Heart right ventricle (tissue), 16 donors: ENCODE data around the gene TUBA8. TPM values are rescaled to one million over a fixed set of nuclear protein-coding genes. Genes with fewer than 3 reads are reported as not detected.
A peak's percentile ranks its signal among the peaks of the same experiment; 100 is the strongest.

Experiments
- ATAC-seq, 8 donors: fragments of 200-7000 bp; cut with Tn5 transposase; one replicate each; pipeline ENCODE4 v1.9.1; 2020; ENCODE audit warnings: mild to moderate bottlenecking in 8 of 8, moderate library complexity in 8 of 8, moderate number of reproducible peaks in 1 of 8
- DNase-seq, 2 donors: peaks; one replicate each; pipeline ENCODE4 v3.0.0-alpha.2; 2020
- H3K27ac ChIP-seq, 10 donors: fragments of 200-600 bp; sonication (generic) in 2 of 10; one replicate each; pipeline versions ENCODE4 v1.5.0 to v1.8.0; 2020 to 2022; ENCODE audit warnings: mild to moderate bottlenecking in 3 of 10
- H3K27me3 ChIP-seq, 7 donors: fragments of 200-600 bp; one replicate each; pipeline ENCODE4 v1.8.0; 2021 to 2022; ENCODE audit warnings: mild to moderate bottlenecking in 2 of 7
- H3K36me3 ChIP-seq, 9 donors: fragments of 200-600 bp; sonication (generic) in 1 of 9; one replicate each; pipeline versions ENCODE4 v1.5.0 to v1.8.0; 2020 to 2022; ENCODE audit warnings: mild to moderate bottlenecking in 2 of 9
- H3K4me1 ChIP-seq, 9 donors: fragments of 200-600 bp; sonication (generic) in 1 of 9; one replicate each; pipeline versions ENCODE4 v1.5.0 to v1.8.0; 2020 to 2022; ENCODE audit warnings: mild to moderate bottlenecking in 4 of 9
- H3K4me3 ChIP-seq, 10 donors: fragments of 200-600 bp; sonication (generic) in 2 of 10; one replicate each; pipeline versions ENCODE4 v1.5.0 to v1.8.0; 2020 to 2022; ENCODE audit warnings: mild to moderate bottlenecking in 7 of 10, moderate library complexity in 2 of 10
- H3K9me3 ChIP-seq, 11 donors: fragments of 200-600 bp in 10 of 11; sonication (generic) in 2 of 11; one replicate each; pipeline versions ENCODE4 v1.5.0 to v1.8.0; 2013 to 2022; ENCODE audit warnings: mild to moderate bottlenecking in 2 of 11, control low read depth in 1 of 11, moderate library complexity in 1 of 11
- WGBS, 2 donors: extraction: QIAGEN DNeasy Blood & Tissue Kit; methylation state at CpG; one replicate each; pipeline ENCODE4 v1.1.7; 2013; ENCODE audit warnings: inconsistent platforms in 1 of 2; 5-methylcytosine and 5-hydroxymethylcytosine counted together
- intact Hi-C, 10 donors: fragments of 100-400 bp; cut with DNase I; formaldehyde crosslinking; loops; one replicate each; pipeline versions ENCODE4 v1.11.1 to v1.14.2; 2022
- polyA plus RNA-seq, 2 donors: library from polyadenylated mRNA; stranded (reverse); fragments of 200-250 nt; gene quantifications; one replicate each; pipeline ENCODE4 v1.2.3, GENCODE V29; 2013
- total RNA-seq, 10 donors: library from RNA; stranded (reverse); fragmentation: NEBNext Ultra II Directional in 3 of 10; extraction: Animal tissue kit (Norgen Biotek cat#: 25700) in 3 of 10; gene quantifications; one replicate each; pipeline versions ENCODE4 v1.2.1 to v1.2.4, GENCODE V29; 2021 to 2023
- TF ChIP-seq, protein P1 (sequence below), 9 donors: fragments of 200-600 bp; sonication (generic) in 2 of 9; IDR thresholded peaks; one replicate each; pipeline versions ENCODE4 v1.5.0 to v1.8.0; 2021 to 2022; ENCODE audit warnings: antibody characterized with exemption in 9 of 9, mild to moderate bottlenecking in 5 of 9, moderate library complexity in 1 of 9
- donor health status: Arrhythmogenic right ventricular cardiomyopathy.
- donor health status: ischemic (EF 13 %, LVEDD 7.1; RV severe dilation, severe dysfunction).
- donor health status: healthy with polysubstance abuse.
- donor health status: DM: no; HTN: yes; CAD: no.
- donor health status: DM: no; HTN: no; CAD: no.
- donor health status: ischemic (EF 25% LVEDD 6.9; RV normal size, moderate dysfunction).
- donor health status: ischemic (EF 25% LVEDD 5.7; RV mildly dilated, moderate dysfunction).
- donor health status: healthy.
- donor health status: DM: yes; HTN: yes; CAD: no.
- donor health status: Ischemic cardiomyopathy.
- donor health status: ischemic (EF 35%, LVEDD 5.7; RV mildly dilated, moderate dysfunction).
- donor health status: nonischemic (EF 11% LVEDD 7.7; RV severe dilation, severe dysfunction).
- donor health status: DM: yes; HTN: yes; CAD: no.
- donor health status: PGD.
- donor health status: ischemic (EF 29% LVEDD 5.4; RV normal size, mild dysfunction).
- donor health status: nonischemic (EF 23%, LVEDD 6.1; RV moderate dilation, normal function).

The TUBA8 gene
- total and polyA plus RNA-seq, 12 donors, result 44.9 to 183 (median 109) TPM

- Histone ChIP-seq H3K4me3 (no peak overlapping the region), H3K4me1 (peaks cover 0 to 18% (median 14%) of the 10 kb centered on the region in 9 donors), H3K9me3 (no peaks in the 10 kb centered on the region), H3K27me3 (no peaks in the 10 kb centered on the region), H3K27ac (no peak overlapping the region), H3K36me3 (peaks cover 4 to 83% (median 45%) of the 10 kb centered on the region in 9 donors)
- TF ChIP-seq, protein P1, sequence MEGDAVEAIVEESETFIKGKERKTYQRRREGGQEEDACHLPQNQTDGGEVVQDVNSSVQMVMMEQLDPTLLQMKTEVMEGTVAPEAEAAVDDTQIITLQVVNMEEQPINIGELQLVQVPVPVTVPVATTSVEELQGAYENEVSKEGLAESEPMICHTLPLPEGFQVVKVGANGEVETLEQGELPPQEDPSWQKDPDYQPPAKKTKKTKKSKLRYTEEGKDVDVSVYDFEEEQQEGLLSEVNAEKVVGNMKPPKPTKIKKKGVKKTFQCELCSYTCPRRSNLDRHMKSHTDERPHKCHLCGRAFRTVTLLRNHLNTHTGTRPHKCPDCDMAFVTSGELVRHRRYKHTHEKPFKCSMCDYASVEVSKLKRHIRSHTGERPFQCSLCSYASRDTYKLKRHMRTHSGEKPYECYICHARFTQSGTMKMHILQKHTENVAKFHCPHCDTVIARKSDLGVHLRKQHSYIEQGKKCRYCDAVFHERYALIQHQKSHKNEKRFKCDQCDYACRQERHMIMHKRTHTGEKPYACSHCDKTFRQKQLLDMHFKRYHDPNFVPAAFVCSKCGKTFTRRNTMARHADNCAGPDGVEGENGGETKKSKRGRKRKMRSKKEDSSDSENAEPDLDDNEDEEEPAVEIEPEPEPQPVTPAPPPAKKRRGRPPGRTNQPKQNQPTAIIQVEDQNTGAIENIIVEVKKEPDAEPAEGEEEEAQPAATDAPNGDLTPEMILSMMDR (IDR thresholded peaks at IDR 0.05), result no peak
- no peak for DNase-seq
- WGBS, 2 donors, result 72 to 74% methylated on average over 2 of the region's 2 CpGs
- no peak for ATAC-seq
- intact Hi-C loops, result loop anchor here in 1 of 10 donors (10.0 kb wide), 1 partner anchor 328 kb away; no protein-coding TSS in a partner anchor
These were observed 28.1 kb upstream of the TUBA8 start for GRCh38 chr22:18082467-18082866.

DNA sequence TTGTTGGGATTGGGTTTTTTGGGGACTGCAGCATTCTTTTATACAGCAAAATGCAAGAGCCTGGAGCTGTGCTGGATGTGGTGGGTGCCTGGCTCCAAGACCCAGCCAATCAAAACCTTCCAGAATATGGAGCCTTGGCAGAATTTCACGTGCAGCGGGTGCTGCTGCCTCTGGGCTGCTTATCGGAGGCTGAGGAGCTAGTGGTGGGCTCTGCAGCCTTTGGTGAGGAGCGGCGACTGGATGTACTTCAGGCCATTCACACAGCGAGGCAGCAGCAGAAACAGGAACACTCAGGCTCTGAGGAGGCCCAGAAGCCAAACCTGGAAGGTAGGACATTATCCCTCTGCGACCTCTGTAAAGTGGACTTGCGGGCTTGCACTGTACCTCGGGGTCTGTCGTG is 27.2 kb upstream of the TUBA8 start:
- ATAC-seq (no peak), DNase-seq (no peak)
- Histone ChIP-seq H3K4me1 (peaks cover 0 to 17% (median 11%) of the 10 kb centered on the region in 9 donors), H3K4me3 (no peak overlapping the region), H3K36me3 (peaks cover 7 to 92% (median 55%) of the 10 kb centered on the region in 9 donors), H3K9me3 (no peaks in the 10 kb centered on the region), H3K27ac (no peak overlapping the region), H3K27me3 (no peaks in the 10 kb centered on the region)
- TF ChIP-seq, protein P1 (IDR thresholded peaks at IDR 0.05), result no peak
- intact Hi-C loops, result loop anchor here in 1 of 10 donors (10.0 kb wide), 1 partner anchor 329 kb away; no protein-coding TSS in a partner anchor
- 93 to 96% methylated on average over 10 of the region's 10 CpGs for WGBS, 2 donors

GRCh38 chr22:18085188-18085587 is 25.4 kb upstream of the TUBA8 start:
- H3K4me3 ChIP-seq, result no peak overlapping the region
- DNase-seq, result no peak
- TF ChIP-seq, protein P1 (IDR thresholded peaks at IDR 0.05), result no peak
- H3K27me3 ChIP-seq, result no peaks in the 10 kb centered on the region
- H3K9me3 ChIP-seq, result no peaks in the 10 kb centered on the region
- H3K4me1 ChIP-seq, result peaks cover 0 to 14% (median 0%) of the 10 kb centered on the region in 9 donors
- intact Hi-C loops, result loop anchor here in 1 of 10 donors (10.0 kb wide), 1 partner anchor 330 kb away; no protein-coding TSS in a partner anchor
- H3K36me3 ChIP-seq, result peaks cover 7 to 100% (median 57%) of the 10 kb centered on the region in 9 donors
- peak in 2 of 8 donors; percentile 27 to 31 for ATAC-seq
- no peak overlapping the region for H3K27ac ChIP-seq

- DNase-seq (no peak), ATAC-seq (no peak)
- Histone ChIP-seq H3K4me1 (peaks cover 0 to 27% (median 15%) of the 10 kb centered on the region in 9 donors), H3K4me3 (no peak overlapping the region), H3K36me3 (peaks cover 3 to 85% (median 43%) of the 10 kb centered on the region in 9 donors), H3K27me3 (no peaks in the 10 kb centered on the region), H3K9me3 (no peaks in the 10 kb centered on the region), H3K27ac (no peak overlapping the region)
- intact Hi-C loops, result loop anchor here in 1 of 10 donors (10.0 kb wide), 1 partner anchor 333 kb away; no protein-coding TSS in a partner anchor
- WGBS, 2 donors, result 78 to 82% methylated on average over 13 of the region's 13 CpGs
- TF ChIP-seq, protein P1 (IDR thresholded peaks at IDR 0.05), result no peak
These were observed 23.2 kb upstream of the TUBA8 start for GRCh38 chr22:18087350-18087855.
